Heart right ventricle (tissue), 16 donors: ENCODE data around the gene TMPO. TPM values are rescaled to one million over a fixed set of nuclear protein-coding genes. Genes with fewer than 3 reads are reported as not detected.

Experiments used
- ATAC-seq, 8 donors: fragments of 200-7000 bp; cut with Tn5 transposase; one replicate each; pipeline ENCODE4 v1.9.1; 2020; ENCODE audit warnings: mild to moderate bottlenecking in 8 of 8, moderate library complexity in 8 of 8, moderate number of reproducible peaks in 1 of 8
- DNase-seq, 2 donors: peaks; one replicate each; pipeline ENCODE4 v3.0.0-alpha.2; 2020
- H3K27ac ChIP-seq, 10 donors: fragments of 200-600 bp; sonication (generic) in 2 of 10; one replicate each; pipeline versions ENCODE4 v1.5.0 to v1.8.0; 2020 to 2022; ENCODE audit warnings: mild to moderate bottlenecking in 3 of 10
- H3K27me3 ChIP-seq, 7 donors: fragments of 200-600 bp; one replicate each; pipeline ENCODE4 v1.8.0; 2021 to 2022; ENCODE audit warnings: mild to moderate bottlenecking in 2 of 7
- H3K36me3 ChIP-seq, 9 donors: fragments of 200-600 bp; sonication (generic) in 1 of 9; one replicate each; pipeline versions ENCODE4 v1.5.0 to v1.8.0; 2020 to 2022; ENCODE audit warnings: mild to moderate bottlenecking in 2 of 9
- H3K4me1 ChIP-seq, 9 donors: fragments of 200-600 bp; sonication (generic) in 1 of 9; one replicate each; pipeline versions ENCODE4 v1.5.0 to v1.8.0; 2020 to 2022; ENCODE audit warnings: mild to moderate bottlenecking in 4 of 9
- H3K4me3 ChIP-seq, 10 donors: fragments of 200-600 bp; sonication (generic) in 2 of 10; one replicate each; pipeline versions ENCODE4 v1.5.0 to v1.8.0; 2020 to 2022; ENCODE audit warnings: mild to moderate bottlenecking in 7 of 10, moderate library complexity in 2 of 10
- H3K9me3 ChIP-seq, 11 donors: fragments of 200-600 bp in 10 of 11; sonication (generic) in 2 of 11; one replicate each; pipeline versions ENCODE4 v1.5.0 to v1.8.0; 2013 to 2022; ENCODE audit warnings: mild to moderate bottlenecking in 2 of 11, control low read depth in 1 of 11, moderate library complexity in 1 of 11
- CTCF ChIP-seq, 9 donors: fragments of 200-600 bp; sonication (generic) in 2 of 9; IDR thresholded peaks; one replicate each; pipeline versions ENCODE4 v1.5.0 to v1.8.0; 2021 to 2022; ENCODE audit warnings: antibody characterized with exemption in 9 of 9, mild to moderate bottlenecking in 5 of 9, moderate library complexity in 1 of 9
- WGBS, 2 donors: extraction: QIAGEN DNeasy Blood & Tissue Kit; methylation state at CpG; one replicate each; pipeline ENCODE4 v1.1.7; 2013; ENCODE audit warnings: inconsistent platforms in 1 of 2; 5-methylcytosine and 5-hydroxymethylcytosine counted together
- intact Hi-C, 10 donors: fragments of 100-400 bp; cut with DNase I; formaldehyde crosslinking; loops; one replicate each; pipeline versions ENCODE4 v1.11.1 to v1.14.2; 2022
- polyA plus RNA-seq, 2 donors: library from polyadenylated mRNA; stranded (reverse); fragments of 200-250 nt; gene quantifications; one replicate each; pipeline ENCODE4 v1.2.3, GENCODE V29; 2013
- total RNA-seq, 10 donors: library from RNA; stranded (reverse); fragmentation: NEBNext Ultra II Directional in 3 of 10; extraction: Animal tissue kit (Norgen Biotek cat#: 25700) in 3 of 10; gene quantifications; one replicate each; pipeline versions ENCODE4 v1.2.1 to v1.2.4, GENCODE V29; 2021 to 2023
- donor health status: Arrhythmogenic right ventricular cardiomyopathy.
- donor health status: ischemic (EF 13 %, LVEDD 7.1; RV severe dilation, severe dysfunction).
- donor health status: healthy with polysubstance abuse.
- donor health status: DM: no; HTN: yes; CAD: no.
- donor health status: DM: no; HTN: no; CAD: no.
- donor health status: ischemic (EF 25% LVEDD 6.9; RV normal size, moderate dysfunction).
- donor health status: ischemic (EF 25% LVEDD 5.7; RV mildly dilated, moderate dysfunction).
- donor health status: healthy.
- donor health status: DM: yes; HTN: yes; CAD: no.
- donor health status: Ischemic cardiomyopathy.
- donor health status: ischemic (EF 35%, LVEDD 5.7; RV mildly dilated, moderate dysfunction).
- donor health status: nonischemic (EF 11% LVEDD 7.7; RV severe dilation, severe dysfunction).
- donor health status: DM: yes; HTN: yes; CAD: no.
- donor health status: PGD.
- donor health status: ischemic (EF 29% LVEDD 5.4; RV normal size, mild dysfunction).
- donor health status: nonischemic (EF 23%, LVEDD 6.1; RV moderate dilation, normal function).

Gene TMPO
- total and polyA plus RNA-seq, 12 donors = 9.1 to 27.6 (median 12.8) TPM

- no peak for DNase-seq
- Histone ChIP-seq H3K27me3 (no peaks in the 10 kb centered on the region), H3K4me1 (peaks cover 0 to 55% (median 28%) of the 10 kb centered on the region in 9 donors), H3K9me3 (no peaks in the 10 kb centered on the region), H3K4me3 (peak overlapping the region in 1 of 10 donors; percentile 94), H3K27ac (peak overlapping the region in 1 of 10 donors; percentile 23), H3K36me3 (peaks cover 0 to 10% (median 0%) of the 10 kb centered on the region in 9 donors)
- intact Hi-C loops = loop anchor here in 6 of 10 donors (5.0 to 10.0 kb wide), 3 partner anchors 92 to 97 kb away; no protein-coding TSS in a partner anchor
- no peak for ATAC-seq
- TF ChIP-seq CTCF (IDR thresholded peaks at IDR 0.05) = no peak
- WGBS, 2 donors = 83 to 86% methylated on average over 13 of the region's 13 CpGs
Observed at GRCh38 chr12:98519257-98519907, 4.0 kb downstream of the TMPO start.

- Histone ChIP-seq H3K27ac (no peak overlapping the region), H3K4me1 (no peaks in the 10 kb centered on the region), H3K27me3 (no peaks in the 10 kb centered on the region), H3K36me3 (peaks cover 0 to 83% (median 7%) of the 10 kb centered on the region in 9 donors), H3K9me3 (no peaks in the 10 kb centered on the region), H3K4me3 (no peak overlapping the region)
- intact Hi-C loops = no loop called here
- DNase-seq (no peak), ATAC-seq (no peak)
- 96 to 97% methylated on average over 1 of the region's 1 CpG for WGBS, 2 donors
- TF ChIP-seq CTCF (IDR thresholded peaks at IDR 0.05) = no peak
Observed at GRCh38 chr12:98530068-98530467, 14.7 kb downstream of the TMPO start.

- Histone ChIP-seq H3K9me3 (no peaks in the 10 kb centered on the region), H3K27me3 (no peaks in the 10 kb centered on the region), H3K36me3 (peaks cover 0 to 99% (median 17%) of the 10 kb centered on the region in 9 donors), H3K4me1 (no peaks in the 10 kb centered on the region), H3K4me3 (no peak overlapping the region), H3K27ac (no peak overlapping the region)
- TF ChIP-seq CTCF (IDR thresholded peaks at IDR 0.05) = peak in 8 of 9 donors; percentile 52 to 66 (median 56)
- DNase-seq (no peak), ATAC-seq (no peak)
- intact Hi-C loops = no loop called here
- WGBS, 2 donors = 70 to 73% methylated on average over 4 of the region's 4 CpGs
Observed at GRCh38 chr12:98532687-98533304, 17.4 kb downstream of the TMPO start.

- WGBS, 2 donors = 89 to 93% methylated on average over 4 of the region's 4 CpGs
- no peaks in the 10 kb centered on the region for H3K9me3 ChIP-seq
- H3K27me3 ChIP-seq = no peaks in the 10 kb centered on the region
- ATAC-seq (no peak), DNase-seq (no peak)
- TF ChIP-seq CTCF (IDR thresholded peaks at IDR 0.05) = no peak
- no peak overlapping the region for H3K4me3 ChIP-seq
- no peak overlapping the region for H3K27ac ChIP-seq
- H3K4me1 ChIP-seq = no peaks in the 10 kb centered on the region
- H3K36me3 ChIP-seq = peaks cover 0 to 99% (median 20%) of the 10 kb centered on the region in 9 donors
- intact Hi-C loops = no loop called here
Observed at GRCh38 chr12:98533723-98534251, 18.4 kb downstream of the TMPO start.
